ENCODE measurements around the gene KLC1.
"Not testable (repeated sequence)": the region's sequence is repeated elsewhere in the genome, so short reads cannot be mapped to it uniquely, and the experiment has no call there.

The KLC1 gene
- total RNA-seq: 21.5 to 59.5 (median 41.0) reads per million in 17 experiments

GRCh38 chr14:103628684-103629502 lies at the start of gene KLC1:
TSS of gene KLC1 (plus strand) at chr14:103629211. CDS start at chr14:103654565, 25,354 bp downstream.
- peak; percentile 81 to 94 (median 88) for DNase-seq

- no peak for DNase-seq
Measured at GRCh38 chr14:103581206-103581605, 47.8 kb upstream of the KLC1 start.

- no peak for DNase-seq
Measured at GRCh38 chr14:103581954-103582703, 46.9 kb upstream of the KLC1 start.

GRCh38 chr14:103584326-103584915 lies 44.6 kb upstream of the KLC1 start:
- DNase-seq: no peak

GRCh38 chr14:103593577-103593976 lies 35.4 kb upstream of the KLC1 start:
- DNase-seq: no peak

- peak in 1 of 4 experiments; percentile 28 for DNase-seq
Measured at GRCh38 chr14:103594265-103594664, 34.7 kb upstream of the KLC1 start.

GRCh38 chr14:103597623-103598377 lies 31.2 kb upstream of the KLC1 start:
- peak; percentile 28 to 55 (median 46) for DNase-seq

GRCh38 chr14:103600503-103600902 lies 28.5 kb upstream of the KLC1 start:
- no peak for DNase-seq

- DNase-seq: no peak
Measured at GRCh38 chr14:103604620-103605019, 24.4 kb upstream of the KLC1 start.

GRCh38 chr14:103606963-103607668 lies 21.9 kb upstream of the KLC1 start:
- DNase-seq: peak; percentile 79 to 88 (median 86)

- no peak for DNase-seq
Measured at GRCh38 chr14:103607822-103608221, 21.2 kb upstream of the KLC1 start.

- DNase-seq: not testable (repeated sequence)
Measured at GRCh38 chr14:103609081-103609480, 19.9 kb upstream of the KLC1 start.

GRCh38 chr14:103611215-103611614 lies 17.8 kb upstream of the KLC1 start:
- no peak for DNase-seq

GRCh38 chr14:103613517-103613916 lies 15.5 kb upstream of the KLC1 start:
- DNase-seq: peak; percentile 20 to 56 (median 40)

GRCh38 chr14:103616635-103617300 lies 12.2 kb upstream of the KLC1 start:
- no peak for DNase-seq

GRCh38 chr14:103619057-103619456 lies 10.0 kb upstream of the KLC1 start:
- peak in 3 of 4 experiments; percentile 34 to 38 (median 37) for DNase-seq

GRCh38 chr14:103621860-103622259 lies 7.2 kb upstream of the KLC1 start:
- DNase-seq: no peak

- no peak for DNase-seq
Measured at GRCh38 chr14:103623308-103623707, 5.7 kb upstream of the KLC1 start.

- DNase-seq: no peak
Measured at GRCh38 chr14:103623883-103624482, 5.0 kb upstream of the KLC1 start.

GRCh38 chr14:103624860-103625259 lies 4.2 kb upstream of the KLC1 start:
- peak in 3 of 4 experiments; percentile 20 to 35 (median 31) for DNase-seq

Measured in suppressor macrophage (primary cell).